ENCODE data around the gene SELENOF. TPM values are rescaled to one million over a fixed set of nuclear protein-coding genes. Genes with fewer than 3 reads are reported as not detected.

SELENOF gene
- total and polyA plus RNA-seq, 2 of the 13 experiments (the other 11 are each of a cell fraction or from before 2014, with no cell fraction given): 133 to 163 TPM

DNA sequence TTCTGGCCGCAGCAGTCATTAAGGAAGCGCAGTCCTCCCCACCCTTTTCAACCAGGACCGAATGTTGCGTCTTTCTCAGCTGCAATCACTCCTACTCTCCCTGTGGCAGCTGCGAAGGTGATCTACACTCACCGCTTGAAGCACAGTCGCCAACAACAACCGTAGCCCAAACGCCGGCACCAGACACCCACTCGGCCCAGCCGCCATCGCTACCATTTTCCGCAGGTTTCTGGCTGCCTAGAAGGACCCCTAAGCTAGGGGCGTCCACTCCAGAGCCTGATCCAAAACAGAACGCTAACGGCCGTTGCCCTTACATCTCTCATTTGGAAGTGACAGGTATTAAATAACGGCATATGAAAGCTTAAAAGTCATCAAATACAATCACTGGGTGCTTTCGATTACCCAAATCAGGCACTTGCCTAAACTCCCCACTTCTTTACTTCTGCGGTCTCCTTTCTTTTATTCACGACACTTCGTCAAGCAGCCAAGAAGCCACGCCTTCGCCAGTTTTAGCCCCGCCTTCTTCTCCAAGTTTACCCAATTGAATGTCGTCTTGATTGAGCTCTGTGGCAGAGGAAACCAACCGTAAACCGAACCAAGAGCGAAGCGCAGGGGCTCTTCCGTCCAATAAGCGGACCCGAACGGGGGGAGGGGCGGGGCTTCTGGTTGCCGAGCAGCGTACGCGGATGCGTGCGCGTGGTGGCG lies at the start of gene SELENOF (continued):
- TF ChIP-seq ZNF256 (CRISPR knock-in tag; conservative IDR thresholded peaks at IDR 0.05): peak; percentile 62; the same call in 1 of the 2 replicates
- no peak for TF ChIP-seq ZNF724P (CRISPR knock-in tag; IDR thresholded peaks at IDR 0.05; ENCODE audit: borderline replicate concordance)
- TF ChIP-seq ZNF792 (CRISPR knock-in tag; IDR thresholded peaks at IDR 0.05): no peak; the same call in 1 of the 2 replicates
- TF ChIP-seq, protein P1, sequence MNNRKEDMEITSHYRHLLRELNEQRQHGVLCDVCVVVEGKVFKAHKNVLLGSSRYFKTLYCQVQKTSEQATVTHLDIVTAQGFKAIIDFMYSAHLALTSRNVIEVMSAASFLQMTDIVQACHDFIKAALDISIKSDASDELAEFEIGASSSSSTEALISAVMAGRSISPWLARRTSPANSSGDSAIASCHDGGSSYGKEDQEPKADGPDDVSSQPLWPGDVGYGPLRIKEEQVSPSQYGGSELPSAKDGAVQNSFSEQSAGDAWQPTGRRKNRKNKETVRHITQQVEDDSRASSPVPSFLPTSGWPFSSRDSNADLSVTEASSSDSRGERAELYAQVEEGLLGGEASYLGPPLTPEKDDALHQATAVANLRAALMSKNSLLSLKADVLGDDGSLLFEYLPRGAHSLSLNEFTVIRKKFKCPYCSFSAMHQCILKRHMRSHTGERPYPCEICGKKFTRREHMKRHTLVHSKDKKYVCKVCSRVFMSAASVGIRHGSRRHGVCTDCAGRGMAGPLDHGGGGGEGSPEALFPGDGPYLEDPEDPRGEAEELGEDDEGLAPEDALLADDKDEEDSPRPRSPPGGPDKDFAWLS (CRISPR knock-in tag; IDR thresholded peaks at IDR 0.05; ENCODE audit: borderline replicate concordance): no peak
- no peak for TF ChIP-seq ZC3H4 (CRISPR knock-in tag; IDR thresholded peaks at IDR 0.05; ENCODE audit: borderline replicate concordance)
- TF ChIP-seq, protein P2, sequence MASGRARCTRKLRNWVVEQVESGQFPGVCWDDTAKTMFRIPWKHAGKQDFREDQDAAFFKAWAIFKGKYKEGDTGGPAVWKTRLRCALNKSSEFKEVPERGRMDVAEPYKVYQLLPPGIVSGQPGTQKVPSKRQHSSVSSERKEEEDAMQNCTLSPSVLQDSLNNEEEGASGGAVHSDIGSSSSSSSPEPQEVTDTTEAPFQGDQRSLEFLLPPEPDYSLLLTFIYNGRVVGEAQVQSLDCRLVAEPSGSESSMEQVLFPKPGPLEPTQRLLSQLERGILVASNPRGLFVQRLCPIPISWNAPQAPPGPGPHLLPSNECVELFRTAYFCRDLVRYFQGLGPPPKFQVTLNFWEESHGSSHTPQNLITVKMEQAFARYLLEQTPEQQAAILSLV (CRISPR knock-in tag; IDR thresholded peaks at IDR 0.05; ENCODE audit: borderline replicate concordance): peak; percentile 56; the same call in 1 of the 2 replicates
- TF ChIP-seq, protein P3, sequence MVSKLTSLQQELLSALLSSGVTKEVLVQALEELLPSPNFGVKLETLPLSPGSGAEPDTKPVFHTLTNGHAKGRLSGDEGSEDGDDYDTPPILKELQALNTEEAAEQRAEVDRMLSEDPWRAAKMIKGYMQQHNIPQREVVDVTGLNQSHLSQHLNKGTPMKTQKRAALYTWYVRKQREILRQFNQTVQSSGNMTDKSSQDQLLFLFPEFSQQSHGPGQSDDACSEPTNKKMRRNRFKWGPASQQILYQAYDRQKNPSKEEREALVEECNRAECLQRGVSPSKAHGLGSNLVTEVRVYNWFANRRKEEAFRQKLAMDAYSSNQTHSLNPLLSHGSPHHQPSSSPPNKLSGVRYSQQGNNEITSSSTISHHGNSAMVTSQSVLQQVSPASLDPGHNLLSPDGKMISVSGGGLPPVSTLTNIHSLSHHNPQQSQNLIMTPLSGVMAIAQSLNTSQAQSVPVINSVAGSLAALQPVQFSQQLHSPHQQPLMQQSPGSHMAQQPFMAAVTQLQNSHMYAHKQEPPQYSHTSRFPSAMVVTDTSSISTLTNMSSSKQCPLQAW (CRISPR knock-in tag; IDR thresholded peaks at IDR 0.05): no peak
- TF ChIP-seq CBX1 (IDR thresholded peaks at IDR 0.05; ENCODE audit: low read depth): no peak
- TF ChIP-seq ZNF703 (CRISPR knock-in tag; IDR thresholded peaks at IDR 0.05; ENCODE audit: borderline replicate concordance): no peak
- no peak for TF ChIP-seq MEIS2 (CRISPR knock-in tag; IDR thresholded peaks at IDR 0.05)
- peak; percentile 82 for TF ChIP-seq POLR2G (IDR thresholded peaks at IDR 0.05; ENCODE audit: low read depth, low read length)
- no peak for TF ChIP-seq NR1H2 (CRISPR knock-in tag; IDR thresholded peaks at IDR 0.05; ENCODE audit: borderline replicate concordance, low read depth)
- peak; percentile 53; the same call in 1 of the 2 replicates for TF ChIP-seq ZNF547 (CRISPR knock-in tag; IDR thresholded peaks at IDR 0.05)
- no peak for TF ChIP-seq ZNF670 (CRISPR knock-in tag; IDR thresholded peaks at IDR 0.05; ENCODE audit: borderline replicate concordance)
- TF ChIP-seq ZNF354B (CRISPR knock-in tag; IDR thresholded peaks at IDR 0.05): no peak
- TF ChIP-seq CEBPB (IDR thresholded peaks at IDR 0.05; ENCODE audit: borderline replicate concordance, low read depth, low read length): no peak
- TF ChIP-seq ARNTL (CRISPR knock-in tag; IDR thresholded peaks at IDR 0.05): no peak
- TF ChIP-seq ZNF431 (CRISPR knock-in tag; IDR thresholded peaks at IDR 0.05; ENCODE audit: borderline replicate concordance, low read depth): no peak
- no peak for TF ChIP-seq GLI4 (CRISPR knock-in tag; IDR thresholded peaks at IDR 0.05; ENCODE audit: borderline replicate concordance)
- TF ChIP-seq ZBTB21 (CRISPR knock-in tag; IDR thresholded peaks at IDR 0.05): no peak
- no peak for TF ChIP-seq HNRNPL (IDR thresholded peaks at IDR 0.05; ENCODE audit: low read depth, low read length)
- TF ChIP-seq ADNP (CRISPR knock-in tag; IDR thresholded peaks at IDR 0.05): no peak
- no peak for TF ChIP-seq KDM1A (CRISPR knock-in tag; IDR thresholded peaks at IDR 0.05)
- TF ChIP-seq ZNF564 (CRISPR knock-in tag; IDR thresholded peaks at IDR 0.05): no peak
- TF ChIP-seq EED (CRISPR knock-in tag; IDR thresholded peaks at IDR 0.05): 0 out of 2 replicates have a peak, but pooled peaks have one; percentile 27
- TF ChIP-seq, protein P4, sequence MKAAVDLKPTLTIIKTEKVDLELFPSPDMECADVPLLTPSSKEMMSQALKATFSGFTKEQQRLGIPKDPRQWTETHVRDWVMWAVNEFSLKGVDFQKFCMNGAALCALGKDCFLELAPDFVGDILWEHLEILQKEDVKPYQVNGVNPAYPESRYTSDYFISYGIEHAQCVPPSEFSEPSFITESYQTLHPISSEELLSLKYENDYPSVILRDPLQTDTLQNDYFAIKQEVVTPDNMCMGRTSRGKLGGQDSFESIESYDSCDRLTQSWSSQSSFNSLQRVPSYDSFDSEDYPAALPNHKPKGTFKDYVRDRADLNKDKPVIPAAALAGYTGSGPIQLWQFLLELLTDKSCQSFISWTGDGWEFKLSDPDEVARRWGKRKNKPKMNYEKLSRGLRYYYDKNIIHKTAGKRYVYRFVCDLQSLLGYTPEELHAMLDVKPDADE (CRISPR knock-in tag; IDR thresholded peaks at IDR 0.05): no peak
